SK-N-MC (cell line): ENCODE results near the gene GNG12.

Source experiments
- EZH2 ChIP-seq: fragments of 200-600 bp; sonication (generic); IDR thresholded peaks from one replicate; pipeline ENCODE4 v1.6.1; 2017; ENCODE audit warnings: antibody characterized with exemption
- FOXP2 ChIP-seq: optimal IDR thresholded peaks from 2 replicates; pipeline ENCODE3; 2011; ENCODE audit warnings: mild to moderate bottlenecking, moderate library complexity; ENCODE audit not compliant: insufficient read depth; ENCODE audit errors: extremely low read length, control extremely low read depth
- POLR2AphosphoS5 ChIP-seq: IDR thresholded peaks from 2 replicates; pipeline ENCODE4 v1.6.1; 2012; ENCODE audit warnings: mild to moderate bottlenecking, low read depth, low read length, borderline replicate concordance

GRCh38 chr1:67793562-67793961 lies 39.7 kb downstream of the GNG12 start:
- TF ChIP-seq EZH2 = no peak
- TF ChIP-seq POLR2AphosphoS5 = no peak
- TF ChIP-seq FOXP2 = no peak
